ENCODE results near the gene IDH2.

IDH2 gene

GRCh38 chr15:90058775-90059174, 43.5 kb downstream of the IDH2 start:
- no peak overlapping the region for H3K4me3 ChIP-seq (replicated peaks in 1 of 2; ENCODE audit: low read depth in 2 of 2, low read length in 2 of 2)
- no peak for TF ChIP-seq CTCF (IDR thresholded peaks at IDR 0.05; ENCODE audit: low read depth, low read length)
- DNase-seq (ENCODE audit: low read depth in 2 of 2), result no peak

GRCh38 chr15:90058308-90058707, 44.0 kb downstream of the IDH2 start:
- DNase-seq (ENCODE audit: low read depth in 2 of 2), result no peak
- no peak overlapping the region for H3K4me3 ChIP-seq (replicated peaks in 1 of 2; ENCODE audit: low read depth in 2 of 2, low read length in 2 of 2)
- no peak for TF ChIP-seq CTCF (IDR thresholded peaks at IDR 0.05; ENCODE audit: low read depth, low read length)

GRCh38 chr15:90056529-90056928, 45.7 kb downstream of the IDH2 start:
- no peak for TF ChIP-seq CTCF (IDR thresholded peaks at IDR 0.05; ENCODE audit: low read depth, low read length)
- no peak for DNase-seq (ENCODE audit: low read depth in 2 of 2)
- no peak overlapping the region for H3K4me3 ChIP-seq (replicated peaks in 1 of 2; ENCODE audit: low read depth in 2 of 2, low read length in 2 of 2)

- TF ChIP-seq CTCF (IDR thresholded peaks at IDR 0.05; ENCODE audit: low read depth, low read length), result no peak
- DNase-seq (ENCODE audit: low read depth in 2 of 2), result no peak
- no peak overlapping the region for H3K4me3 ChIP-seq (replicated peaks in 1 of 2; ENCODE audit: low read depth in 2 of 2, low read length in 2 of 2)
Measured at GRCh38 chr15:90055182-90055581, 47.1 kb downstream of the IDH2 start.

GRCh38 chr15:90054618-90055097, 47.6 kb downstream of the IDH2 start:
- TF ChIP-seq CTCF (IDR thresholded peaks at IDR 0.05; ENCODE audit: low read depth, low read length), result no peak
- H3K4me3 ChIP-seq (replicated peaks in 1 of 2; ENCODE audit: low read depth in 2 of 2, low read length in 2 of 2), result no peak overlapping the region
- DNase-seq (ENCODE audit: low read depth in 2 of 2), result no peak

- no peak for DNase-seq (ENCODE audit: low read depth in 2 of 2)
- H3K4me3 ChIP-seq (replicated peaks in 1 of 2; ENCODE audit: low read depth in 2 of 2, low read length in 2 of 2), result no peak overlapping the region
- no peak for TF ChIP-seq CTCF (IDR thresholded peaks at IDR 0.05; ENCODE audit: low read depth, low read length)
Measured at GRCh38 chr15:90053685-90054466, 48.4 kb downstream of the IDH2 start.

Measured in cardiac fibroblast (primary cell).